GM18867 (cell line): ENCODE measurements around the gene HAUS1.
A peak's percentile ranks its signal among the peaks of the same experiment; 100 is the strongest.
"Not testable (repeated sequence)": the region's sequence is repeated elsewhere in the genome, so short reads cannot be mapped to it uniquely, and the experiment has no call there.

Experiments
- ATAC-seq: cut with Tn5 transposase; IDR thresholded peaks from one replicate; pipeline ENCODE4 v1.9.1; 2021; ENCODE audit warnings: mild to moderate bottlenecking, moderate library complexity; ENCODE audit not compliant: unreplicated experiment

Gene HAUS1

GRCh38 chr18:46084431-46084830, 19.8 kb upstream of the HAUS1 start:
- ATAC-seq: no peak

GRCh38 chr18:46088501-46088900, 15.7 kb upstream of the HAUS1 start:
- ATAC-seq: not testable (repeated sequence)

- ATAC-seq: no peak
These were observed 8.7 kb upstream of the HAUS1 start for GRCh38 chr18:46095532-46095931.

- no peak for ATAC-seq
These were observed 7.4 kb upstream of the HAUS1 start for GRCh38 chr18:46096651-46097300.

GRCh38 chr18:46097431-46097800, 6.8 kb upstream of the HAUS1 start:
- peak; percentile 31 for ATAC-seq

GRCh38 chr18:46097801-46098615, 6.2 kb upstream of the HAUS1 start, which contains the start of gene ATP5F1A:
Gene ATP5F1A, minus strand, starts transcription at chr18:46098296. Its CDS starts 65 bp downstream, at chr18:46098231.
- peak; percentile 82 for ATAC-seq

- no peak for ATAC-seq
These were observed 5.6 kb upstream of the HAUS1 start for GRCh38 chr18:46098616-46098933.

- no peak for ATAC-seq
These were observed 4.7 kb upstream of the HAUS1 start for GRCh38 chr18:46099463-46099862.

GRCh38 chr18:46109386-46109785, 5.2 kb downstream of the HAUS1 start:
- ATAC-seq: no peak

- ATAC-seq: no peak
These were observed 6.2 kb downstream of the HAUS1 start for GRCh38 chr18:46110406-46110805.

GRCh38 chr18:46113751-46114150, 9.6 kb downstream of the HAUS1 start:
- no peak for ATAC-seq

- not testable (repeated sequence) for ATAC-seq
These were observed 22.4 kb downstream of the HAUS1 start for GRCh38 chr18:46126625-46127024.

- ATAC-seq: no peak
These were observed 25.9 kb downstream of the HAUS1 start for GRCh38 chr18:46130061-46130460.

GRCh38 chr18:46130549-46130948, 26.4 kb downstream of the HAUS1 start:
- not testable (repeated sequence) for ATAC-seq

- no peak for ATAC-seq
These were observed 29.3 kb downstream of the HAUS1 start for GRCh38 chr18:46133534-46133933.

- no peak for ATAC-seq
These were observed 30.9 kb downstream of the HAUS1 start for GRCh38 chr18:46134920-46135675.

- ATAC-seq: no peak
These were observed 36.0 kb downstream of the HAUS1 start for GRCh38 chr18:46140173-46140572.

GRCh38 chr18:46141199-46141598, 37.0 kb downstream of the HAUS1 start:
- ATAC-seq: no peak

GRCh38 chr18:46148810-46149209, 44.6 kb downstream of the HAUS1 start:
- ATAC-seq: peak; percentile 43

- no peak for ATAC-seq
These were observed 48.2 kb downstream of the HAUS1 start for GRCh38 chr18:46152436-46152807.

- ATAC-seq: no peak
These were observed 48.8 kb downstream of the HAUS1 start for GRCh38 chr18:46152808-46153617.
